GM19351 (cell line): ENCODE data around the gene MBLAC1.
"Not testable (repeated sequence)": the region's sequence is repeated elsewhere in the genome, so short reads cannot be mapped to it uniquely, and the experiment has no call there.

Experiments
- ATAC-seq: cut with Tn5 transposase; IDR thresholded peaks from one replicate; pipeline ENCODE4 v1.9.1; 2021; ENCODE audit warnings: mild to moderate bottlenecking, moderate library complexity; ENCODE audit not compliant: unreplicated experiment

The MBLAC1 gene

GRCh38 chr7:100122067-100122466 lies 4.7 kb upstream of the MBLAC1 start:
- ATAC-seq: no peak

DNA sequence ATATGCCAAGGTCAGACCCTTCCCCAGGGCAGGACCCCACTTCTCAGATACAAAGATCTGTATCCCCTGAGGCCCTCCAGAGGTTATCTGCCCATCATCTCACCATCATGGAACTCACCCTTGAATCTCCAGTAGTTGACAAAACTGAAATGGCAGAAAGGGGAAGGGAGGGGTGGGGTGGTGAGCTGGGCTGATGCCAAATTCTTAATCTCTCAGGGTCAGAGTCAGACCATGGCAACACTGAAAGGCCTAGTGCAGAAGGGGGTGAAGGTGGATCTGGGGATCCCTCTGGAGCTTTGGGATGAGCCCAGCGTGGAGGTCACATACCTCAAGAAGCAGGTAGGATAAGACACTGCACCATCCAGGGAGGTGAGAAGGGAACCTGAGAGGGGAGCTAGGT lies 4.2 kb upstream of the MBLAC1 start:
- no peak for ATAC-seq

GRCh38 chr7:100124301-100125230 lies 2.2 kb upstream of the MBLAC1 start:
- ATAC-seq: no peak

DNA sequence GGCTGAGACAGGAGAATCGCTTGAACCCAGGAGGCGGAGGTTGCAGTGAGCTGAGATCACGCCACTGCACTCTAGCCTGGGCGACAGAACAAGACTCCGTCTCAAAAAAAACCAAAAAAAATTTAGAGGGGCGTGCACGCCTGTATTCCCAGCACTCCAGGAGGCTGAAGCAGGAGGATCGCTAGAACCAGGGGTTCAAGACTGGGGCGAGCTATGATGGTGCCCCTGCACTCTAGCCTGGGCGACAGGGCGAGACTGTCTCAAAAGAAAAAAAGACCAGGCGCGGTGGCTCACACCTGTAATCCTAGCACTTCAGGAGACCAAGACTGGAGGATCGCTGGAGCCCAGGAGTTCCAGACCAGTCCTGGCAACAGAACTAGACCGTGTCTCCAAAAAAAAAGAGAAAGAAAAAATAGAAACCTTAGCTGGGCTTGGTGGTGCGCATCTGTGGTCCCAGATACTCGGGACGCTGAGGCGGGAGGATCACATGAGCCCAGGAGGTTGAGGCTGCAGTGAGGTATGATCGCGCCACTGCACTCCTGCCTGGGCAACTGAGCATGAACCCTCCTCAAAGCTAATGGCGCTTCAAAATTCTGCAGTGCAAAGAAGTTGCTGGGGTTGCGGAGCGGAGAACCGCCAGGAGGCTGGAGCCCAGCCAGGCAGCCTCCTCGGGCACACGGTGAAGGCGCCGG lies 382 bp upstream of the MBLAC1 start:
- peak; percentile 24 for ATAC-seq

DNA sequence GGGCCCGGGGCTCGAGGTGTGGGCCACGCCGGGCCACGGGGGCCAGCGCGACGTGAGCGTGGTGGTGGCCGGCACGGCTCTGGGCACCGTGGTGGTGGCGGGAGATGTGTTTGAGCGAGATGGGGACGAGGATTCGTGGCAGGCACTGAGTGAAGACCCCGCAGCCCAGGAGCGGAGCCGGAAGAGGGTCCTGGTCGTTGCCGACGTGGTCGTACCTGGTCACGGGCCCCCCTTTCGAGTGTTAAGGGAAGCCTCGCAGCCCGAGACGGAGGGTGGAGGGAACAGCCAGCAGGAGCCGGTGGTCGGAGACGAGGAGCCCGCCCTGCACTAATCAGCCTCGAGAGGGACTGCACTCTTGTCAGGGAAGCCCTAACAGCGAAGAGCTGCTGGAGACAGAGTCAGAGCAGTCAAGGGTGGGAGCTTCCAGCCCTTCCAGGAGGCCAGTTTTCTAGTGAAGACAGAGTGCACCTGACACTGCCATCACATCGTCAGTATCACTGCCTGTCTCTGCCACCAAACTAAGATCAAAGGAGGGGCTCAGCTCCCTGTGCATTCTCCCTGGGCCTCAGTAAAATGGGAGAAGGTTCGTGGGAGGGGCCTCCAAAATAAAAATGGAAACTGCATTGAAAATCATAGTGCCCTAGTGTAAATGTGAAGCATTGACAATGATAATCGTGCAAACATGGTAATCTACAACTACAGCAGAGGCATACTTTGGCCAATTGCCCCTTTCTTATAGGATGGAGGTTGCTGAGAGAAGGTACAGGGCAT lies 1.3 kb downstream of the MBLAC1 start:
- no peak for ATAC-seq

DNA sequence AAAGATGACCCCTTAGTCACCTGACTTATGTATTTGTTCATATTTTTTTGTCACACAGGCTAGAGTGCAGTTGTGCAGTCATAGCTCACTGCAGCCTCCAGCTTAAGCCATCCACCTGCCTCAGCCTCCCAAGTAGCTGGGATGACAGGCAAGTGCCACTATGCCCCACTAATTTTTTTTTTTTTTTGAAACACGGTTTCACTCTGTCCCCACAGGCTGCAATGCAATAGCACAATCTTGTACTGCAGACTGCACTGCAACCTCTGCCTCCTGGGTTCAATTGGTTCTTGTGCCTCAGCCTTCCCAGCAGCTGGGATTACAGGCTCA lies 1.8 kb downstream of the MBLAC1 start:
- no peak for ATAC-seq

DNA sequence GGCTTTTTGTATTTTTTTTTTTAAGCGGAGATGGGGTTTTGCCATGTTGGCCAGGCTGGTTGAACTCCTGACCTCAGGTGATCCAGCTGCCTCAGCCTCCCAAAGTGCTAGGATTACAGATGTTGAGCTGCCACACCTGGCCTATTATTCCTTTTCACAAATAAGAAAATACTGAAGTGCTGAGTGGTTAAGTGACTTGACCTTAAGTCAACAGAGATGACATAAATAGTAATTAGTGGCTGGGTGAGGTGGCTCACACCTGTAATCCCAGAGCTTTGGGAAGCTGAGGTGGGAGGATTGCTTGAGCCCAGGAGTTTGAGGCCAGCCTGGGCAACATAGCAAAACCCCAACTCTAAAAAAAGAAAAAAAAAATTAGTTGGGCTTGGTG lies 3.4 kb downstream of the MBLAC1 start:
- not testable (repeated sequence) for ATAC-seq

- no peak for ATAC-seq
Observed at GRCh38 chr7:100130608-100131453, 4.1 kb downstream of the MBLAC1 start.

- no peak for ATAC-seq
Observed at GRCh38 chr7:100132126-100132525, 5.4 kb downstream of the MBLAC1 start.

- peak; percentile 69 for ATAC-seq
Observed at GRCh38 chr7:100132697-100133151, 6.0 kb downstream of the MBLAC1 start.

DNA sequence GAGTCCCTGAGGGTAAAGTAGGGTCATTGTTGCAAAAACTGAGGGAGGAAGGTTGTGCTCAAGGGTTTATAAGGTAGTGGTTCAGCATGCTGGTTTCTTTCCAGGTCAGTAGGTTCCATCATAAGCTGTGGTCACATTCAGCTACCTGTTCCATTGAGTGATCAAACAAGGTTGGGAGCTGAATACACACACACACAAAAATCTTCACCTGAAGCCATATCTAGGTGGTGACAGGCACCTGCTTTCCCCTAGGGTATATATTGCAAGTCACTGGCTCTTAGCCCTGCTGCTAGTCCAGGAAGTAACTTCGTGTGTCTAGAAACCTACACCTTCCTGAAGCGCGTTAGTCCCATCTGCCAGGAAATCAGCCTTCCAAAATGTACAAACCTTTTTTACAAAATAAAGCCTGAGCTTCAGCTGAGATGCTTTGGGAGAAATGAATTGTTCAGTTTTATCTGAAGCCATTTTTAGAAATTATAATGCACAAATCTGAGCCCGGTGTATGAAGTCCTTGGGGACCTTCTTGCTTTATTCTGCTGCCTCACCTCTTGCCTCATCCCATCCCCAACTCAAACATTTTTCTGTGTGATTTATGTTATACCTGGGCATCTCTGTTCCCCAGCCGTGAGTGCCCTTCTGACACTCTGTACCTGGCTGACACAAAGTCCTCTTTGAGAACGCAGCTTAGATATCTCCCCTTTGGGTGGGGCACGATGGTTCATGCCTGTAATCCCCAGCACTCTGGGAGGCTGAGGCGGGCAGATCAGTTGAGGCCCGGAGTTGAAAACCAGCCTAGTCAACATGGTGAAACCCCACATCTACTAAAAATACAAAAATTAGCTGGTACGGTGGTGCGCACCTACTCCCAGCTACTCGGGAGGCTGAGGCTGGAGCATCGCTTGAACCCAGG lies 11.3 kb downstream of the MBLAC1 start:
- no peak for ATAC-seq

GRCh38 chr7:100141555-100141949 lies 14.8 kb downstream of the MBLAC1 start:
- no peak for ATAC-seq

DNA sequence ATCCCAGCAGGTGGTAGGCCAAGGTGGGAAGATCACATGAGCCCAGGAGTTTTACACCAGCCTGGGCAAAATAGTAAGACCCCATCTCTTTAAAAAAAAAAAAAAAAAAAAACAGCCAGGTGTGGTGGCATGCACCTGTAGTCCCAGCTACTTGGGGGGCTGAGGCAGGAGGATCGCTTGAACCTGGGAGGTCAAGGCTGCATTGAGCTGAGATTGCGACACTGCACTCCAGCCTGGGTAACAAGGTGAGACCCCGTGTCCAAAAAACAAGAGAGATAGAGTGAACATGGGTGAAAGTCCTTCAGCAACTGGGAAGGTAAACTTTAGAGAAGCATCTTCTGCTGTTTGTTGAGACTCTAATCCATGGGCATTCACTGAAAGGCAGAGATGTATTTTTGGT lies 15.7 kb downstream of the MBLAC1 start:
- no peak for ATAC-seq

GRCh38 chr7:100146350-100146749 lies 19.6 kb downstream of the MBLAC1 start:
- not testable (repeated sequence) for ATAC-seq

DNA sequence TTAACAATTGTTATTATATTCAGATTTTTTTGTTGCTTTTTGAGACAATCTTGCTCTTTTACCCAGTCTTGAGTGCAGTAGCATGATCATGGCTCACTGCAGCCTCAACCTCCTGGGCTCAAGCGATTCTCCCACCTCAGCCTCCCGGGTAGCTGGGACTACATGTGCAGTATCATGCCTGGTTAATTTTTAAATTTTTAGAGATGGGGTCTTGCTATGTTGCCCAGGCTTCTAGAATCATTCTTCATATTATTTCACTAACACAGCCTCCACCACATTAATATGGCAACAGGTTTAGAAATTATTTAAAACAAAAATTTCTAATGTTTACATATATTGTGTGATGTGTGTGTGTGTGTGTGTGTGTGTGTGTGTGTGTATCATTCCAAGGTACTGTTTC lies 20.5 kb downstream of the MBLAC1 start:
- no peak for ATAC-seq

GRCh38 chr7:100148225-100148558 lies 21.4 kb downstream of the MBLAC1 start:
- ATAC-seq: no peak

GRCh38 chr7:100148559-100149328 lies 22.0 kb downstream of the MBLAC1 start, which contains the start of gene LAMTOR4:
TSS of gene LAMTOR4 (plus strand) at chr7:100148918. CDS start at chr7:100148973, 55 bp downstream.
- peak; percentile 93 for ATAC-seq

GRCh38 chr7:100152404-100152803 lies 25.6 kb downstream of the MBLAC1 start:
- ATAC-seq: no peak
